ENCODE measurements around the gene PDZD8. TPM values are rescaled to one million over a fixed set of nuclear protein-coding genes. Genes with fewer than 3 reads are reported as not detected.

PDZD8 gene
- total and polyA plus RNA-seq, 2 experiments from 2014 or later, result 4.7 to 12.9 TPM

GRCh38 chr10:117228210-117228609 lies 147.0 kb downstream of the PDZD8 start:
- DNase-seq (ENCODE audit: low read depth in 1 of 2, low spot score in 1 of 2), result no peak
- no peaks in the 10 kb centered on the region for H3K4me1 ChIP-seq (ENCODE audit: low read depth)
- no peaks in the 10 kb centered on the region for H3K9me3 ChIP-seq (ENCODE audit: low read depth)
- H3K4me3 ChIP-seq, result no peak overlapping the region
- TF ChIP-seq CTCF (IDR thresholded peaks at IDR 0.05; ENCODE audit: low read depth, low read length), result no peak
- H3K27me3 ChIP-seq, result peaks cover 30% of the 10 kb centered on the region
- no peak overlapping the region for H3K27ac ChIP-seq
- H3K36me3 ChIP-seq, result no peaks in the 10 kb centered on the region

Other genes with a start within 250 kb of the PDZD8 start
- not detected in 2 replicates for gene VAX1, start 237.2 kb downstream of the PDZD8 start, total RNA-seq
- not detected in 2 replicates for gene VAX1, start 237.2 kb downstream of the PDZD8 start, polyA plus RNA-seq
- gene KCNK18, start 178.0 kb downstream of the PDZD8 start, total RNA-seq, result not detected in 2 replicates
- gene KCNK18, start 178.0 kb downstream of the PDZD8 start, polyA plus RNA-seq, result not detected in 2 replicates
- 0.07 and 0.42 TPM in 2 replicates for gene SLC18A2, start 134.3 kb downstream of the PDZD8 start, total RNA-seq
- gene SLC18A2, start 134.3 kb downstream of the PDZD8 start, polyA plus RNA-seq, result 0.30 and 1.0 TPM in 2 replicates
- gene EMX2, start 167.3 kb upstream of the PDZD8 start, total RNA-seq, result not detected in 2 replicates
- not detected in 2 replicates for gene EMX2, start 167.3 kb upstream of the PDZD8 start, polyA plus RNA-seq